ENCODE data around the gene XYLT2.
"Not testable (repeated sequence)": the region's sequence is repeated elsewhere in the genome, so short reads cannot be mapped to it uniquely, and the experiment has no call there.

DNA sequence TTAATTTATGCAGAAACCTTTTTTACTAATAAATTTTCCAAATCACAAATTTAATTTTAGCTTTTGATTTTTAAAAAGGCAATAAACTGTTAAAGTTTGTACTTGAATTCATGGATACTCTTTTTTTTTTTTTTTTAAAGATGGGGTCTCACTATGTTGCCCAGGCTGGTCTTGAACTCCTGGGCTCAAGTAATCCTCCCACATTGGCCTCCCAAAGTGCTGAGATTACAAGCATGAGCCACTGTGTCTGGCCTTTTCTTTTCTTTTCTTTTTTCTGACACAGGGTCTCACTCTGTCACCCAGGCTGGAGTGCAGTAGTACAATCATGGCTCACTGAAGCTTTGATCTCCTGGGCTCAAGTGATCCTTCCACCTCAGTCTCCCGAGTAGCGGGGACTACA, 29.3 kb upstream of the XYLT2 start:
- TF ChIP-seq, protein P1, sequence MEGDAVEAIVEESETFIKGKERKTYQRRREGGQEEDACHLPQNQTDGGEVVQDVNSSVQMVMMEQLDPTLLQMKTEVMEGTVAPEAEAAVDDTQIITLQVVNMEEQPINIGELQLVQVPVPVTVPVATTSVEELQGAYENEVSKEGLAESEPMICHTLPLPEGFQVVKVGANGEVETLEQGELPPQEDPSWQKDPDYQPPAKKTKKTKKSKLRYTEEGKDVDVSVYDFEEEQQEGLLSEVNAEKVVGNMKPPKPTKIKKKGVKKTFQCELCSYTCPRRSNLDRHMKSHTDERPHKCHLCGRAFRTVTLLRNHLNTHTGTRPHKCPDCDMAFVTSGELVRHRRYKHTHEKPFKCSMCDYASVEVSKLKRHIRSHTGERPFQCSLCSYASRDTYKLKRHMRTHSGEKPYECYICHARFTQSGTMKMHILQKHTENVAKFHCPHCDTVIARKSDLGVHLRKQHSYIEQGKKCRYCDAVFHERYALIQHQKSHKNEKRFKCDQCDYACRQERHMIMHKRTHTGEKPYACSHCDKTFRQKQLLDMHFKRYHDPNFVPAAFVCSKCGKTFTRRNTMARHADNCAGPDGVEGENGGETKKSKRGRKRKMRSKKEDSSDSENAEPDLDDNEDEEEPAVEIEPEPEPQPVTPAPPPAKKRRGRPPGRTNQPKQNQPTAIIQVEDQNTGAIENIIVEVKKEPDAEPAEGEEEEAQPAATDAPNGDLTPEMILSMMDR (IDR thresholded peaks at IDR 0.05 in 8 of 11, conservative IDR thresholded peaks at IDR 0.05 in 3 of 11) = not testable (repeated sequence)
- not testable (repeated sequence) for TF ChIP-seq POLR2A, POLR2AphosphoS5 (IDR thresholded peaks at IDR 0.05)

Data from spleen (tissue), 7 donors.